DOHH2 (cell line): ENCODE data around the gene CLIC1.

Source experiments
- H3F3A ChIP-seq: fragments of 200-600 bp; sonication (generic), shearing (Covaris generic); 2 replicates; pipeline ENCODE4 v1.6.0; 2016; ENCODE audit warnings: antibody characterized with exemption, mild to moderate bottlenecking; ENCODE audit not compliant: control insufficient read depth, insufficient read depth
- H3K27ac ChIP-seq: fragments of 200-600 bp; sonication (generic); 2 replicates; pipeline ENCODE4 v1.5.1; 2014; ENCODE audit warnings: low read depth, mild to moderate bottlenecking, low read length, moderate library complexity
- H3K27me3 ChIP-seq: fragments of 200-600 bp; sonication (generic); 2 replicates; pipeline ENCODE4 v1.6.1; 2014; ENCODE audit warnings: mild to moderate bottlenecking, low read length, mixed read lengths; ENCODE audit not compliant: control insufficient read depth
- H3K36me3 ChIP-seq: fragments of 200-600 bp; sonication (generic); 2 replicates; pipeline ENCODE4 v1.6.1; 2014; ENCODE audit warnings: mild to moderate bottlenecking, low read length, moderate library complexity, mixed read lengths; ENCODE audit not compliant: control insufficient read depth
- H3K4me1 ChIP-seq: fragments of 200-600 bp; sonication (generic); 2 replicates; pipeline ENCODE4 v1.6.1; 2014; ENCODE audit warnings: mild to moderate bottlenecking, low read length, mixed read lengths; ENCODE audit not compliant: control insufficient read depth
- H3K4me2 ChIP-seq: fragments of 200-600 bp; sonication (generic); 2 replicates; pipeline ENCODE4 v1.6.0; 2014; ENCODE audit warnings: mild to moderate bottlenecking, low read length, moderate library complexity
- H3K4me3 ChIP-seq: fragments of 200-600 bp; sonication (generic); 2 replicates; pipeline ENCODE4 v1.5.1; 2014; ENCODE audit warnings: mild to moderate bottlenecking, low read length, mixed read lengths
- H3K79me2 ChIP-seq: fragments of 200-600 bp; sonication (generic); 2 replicates; pipeline ENCODE4 v1.6.1; 2014; ENCODE audit warnings: mild to moderate bottlenecking, low read length, mixed read lengths; ENCODE audit not compliant: control insufficient read depth
- H3K9me2 ChIP-seq: fragments of 200-600 bp; sonication (generic); replicated peaks from 2 replicates; pipeline ENCODE4 v1.6.1; 2014; ENCODE audit warnings: mild to moderate bottlenecking, low read length, mixed read lengths; ENCODE audit not compliant: control insufficient read depth
- H3K9me3 ChIP-seq: fragments of 200-600 bp; sonication (generic); 2 replicates; pipeline ENCODE4 v1.6.1; 2014; ENCODE audit warnings: antibody characterized with exemption, low read length, mixed read lengths; ENCODE audit not compliant: control insufficient read depth, insufficient read depth
- H4K20me1 ChIP-seq: fragments of 200-600 bp; sonication (generic); 2 replicates; pipeline ENCODE4 v1.6.0; 2014; ENCODE audit warnings: low read depth, mild to moderate bottlenecking, antibody characterized with exemption, low read length, moderate library complexity; ENCODE audit not compliant: control insufficient read depth, insufficient read depth
- CTCF ChIP-seq: fragments of 200-600 bp; sonication (generic); IDR thresholded peaks from one replicate; pipeline ENCODE4 v1.5.1; 2014; ENCODE audit warnings: antibody characterized with exemption, mild to moderate bottlenecking, low read depth, low read length; ENCODE audit not compliant: poor library complexity, severe bottlenecking
- EZH2phosphoT487 ChIP-seq: fragments of 200-600 bp; sonication (generic); IDR thresholded peaks from 2 replicates; pipeline ENCODE4 v1.6.1; 2017; ENCODE audit warnings: borderline replicate concordance, mild to moderate bottlenecking, antibody characterized with exemption, low read length, moderate library complexity, mixed read lengths

The CLIC1 gene

GRCh38 chr6:31779908-31780307 lies 43.6 kb upstream of the CLIC1 start:
- no peak overlapping the region for H3K4me3 ChIP-seq
- H3K9me2 ChIP-seq: no peaks in the 10 kb centered on the region
- peaks cover 66% of the 10 kb centered on the region for H3K36me3 ChIP-seq
- H3K9me3 ChIP-seq: no peaks in the 10 kb centered on the region
- H3K79me2 ChIP-seq: no peaks in the 10 kb centered on the region
- H3K4me1 ChIP-seq: peaks cover 17% of the 10 kb centered on the region
- H3K4me2 ChIP-seq: no peak overlapping the region
- TF ChIP-seq CTCF (no peak), EZH2phosphoT487 (no peak)
- H3F3A ChIP-seq: no peaks in the 10 kb centered on the region
- no peaks in the 10 kb centered on the region for H3K27me3 ChIP-seq
- no peak overlapping the region for H3K27ac ChIP-seq
- H4K20me1 ChIP-seq: no peaks in the 10 kb centered on the region

- Histone ChIP-seq H3K9me2 (no peaks in the 10 kb centered on the region), H3K9me3 (no peaks in the 10 kb centered on the region), H3K27me3 (no peaks in the 10 kb centered on the region), H3K27ac (no peak overlapping the region), H3K4me1 (peaks cover 17% of the 10 kb centered on the region), H3F3A (no peaks in the 10 kb centered on the region), H4K20me1 (no peaks in the 10 kb centered on the region), H3K4me2 (no peak overlapping the region), H3K36me3 (peaks cover 60% of the 10 kb centered on the region), H3K4me3 (no peak overlapping the region), H3K79me2 (no peaks in the 10 kb centered on the region)
- TF ChIP-seq EZH2phosphoT487 (no peak), CTCF (no peak)
Measured at GRCh38 chr6:31778999-31779885, 42.9 kb upstream of the CLIC1 start.

- Histone ChIP-seq H3K79me2 (no peaks in the 10 kb centered on the region), H3K9me3 (no peaks in the 10 kb centered on the region), H4K20me1 (no peaks in the 10 kb centered on the region), H3F3A (no peaks in the 10 kb centered on the region), H3K36me3 (peaks cover 54% of the 10 kb centered on the region), H3K4me2 (no peak overlapping the region), H3K27ac (no peak overlapping the region), H3K4me3 (no peak overlapping the region), H3K4me1 (peaks cover 17% of the 10 kb centered on the region), H3K9me2 (no peaks in the 10 kb centered on the region), H3K27me3 (no peaks in the 10 kb centered on the region)
- TF ChIP-seq EZH2phosphoT487 (no peak), CTCF (no peak)
Measured at GRCh38 chr6:31778193-31778592, 41.9 kb upstream of the CLIC1 start.
